Panc1 (cell line): ENCODE results near the gene WDR27. TPM values are rescaled to one million over a fixed set of nuclear protein-coding genes. Genes with fewer than 3 reads are reported as not detected.

Experiments
- ATAC-seq: fragments of 200-7000 bp; cut with Tn5 transposase; 2 replicates; pipeline ENCODE4 v1.9.1; 2020; ENCODE audit warnings: mild to moderate bottlenecking, moderate library complexity
- BruUV-seq: library from RNA; stranded (reverse); fragments of 400-500 nt; replicated peaks from 2 replicates; lab custom pipeline; 2021; lab: Mats Ljungman, UMichigan
- CTCF ChIA-PET: fragments of 300-600 bp; sonication (Branson Sonifier 250); formaldehyde crosslinking; loops from one replicate; lab custom pipeline; 2022; ENCODE audit warnings: antibody characterized with exemption; lab: Charles Lee
- POLR2A ChIA-PET: fragments of 300-600 bp; sonication (Branson Sonifier 250); formaldehyde crosslinking; loops from one replicate; lab custom pipeline; 2022; ENCODE audit warnings: antibody characterized with exemption; lab: Charles Lee
- DNase-seq: peaks from one replicate; pipeline ENCODE4 v3.0.0-alpha.2; 2010; ENCODE audit warnings: low read depth, low spot score
- H3K27ac ChIP-seq: 2 replicates; pipeline ENCODE4 v1.5.1; 2011; ENCODE audit warnings: mild to moderate bottlenecking, low read length, inconsistent platforms
- H3K27me3 ChIP-seq: fragments of 200-500 bp; sonication (Bioruptor generic); 2 replicates; pipeline ENCODE4 v1.6.0; 2014; ENCODE audit warnings: low read length, inconsistent platforms; ENCODE audit not compliant: control insufficient read depth, insufficient read depth
- H3K36me3 ChIP-seq: fragments of 200-500 bp; sonication (Bioruptor generic); 2 replicates; pipeline ENCODE4 v1.5.1; 2014; ENCODE audit warnings: inconsistent platforms, mild to moderate bottlenecking, low read length, moderate library complexity; ENCODE audit not compliant: control insufficient read depth, insufficient read depth
- H3K4me1 ChIP-seq: 2 replicates; pipeline ENCODE4 v1.5.1; 2011; ENCODE audit warnings: inconsistent platforms, mild to moderate bottlenecking, low read length, moderate library complexity; ENCODE audit not compliant: control insufficient read depth, insufficient read depth
- H3K4me3 ChIP-seq, 2 experiments: 2 replicates each; pipeline ENCODE4 v1.5.1; 2011 to 2012; ENCODE audit warnings: low read depth in 2 of 2, low read length in 2 of 2, mild to moderate bottlenecking in 2 of 2, inconsistent platforms in 1 of 2, moderate library complexity in 1 of 2
- H3K9me3 ChIP-seq: fragments of 200-500 bp; sonication (Bioruptor generic); 2 replicates; pipeline ENCODE4 v1.5.1; 2014; ENCODE audit warnings: low read depth, mild to moderate bottlenecking, inconsistent platforms, low read length, moderate library complexity; ENCODE audit not compliant: control insufficient read depth, insufficient read depth
- CTCF ChIP-seq: fragments of 450-650 bp; IDR thresholded peaks from 2 replicates; pipeline ENCODE4 v1.5.1; 2017; ENCODE audit warnings: mild to moderate bottlenecking
- POLR2AphosphoS5 ChIP-seq: IDR thresholded peaks from 2 replicates; pipeline ENCODE4 v1.6.1; 2012; ENCODE audit warnings: mild to moderate bottlenecking, low read depth, low read length, moderate library complexity
- REST ChIP-seq, 2 experiments: IDR thresholded peaks; 2 replicates each; pipeline ENCODE4 v1.6.1; 2011 to 2012; ENCODE audit warnings: low read depth in 2 of 2, control low read depth in 1 of 2, low read length in 1 of 2, mild to moderate bottlenecking in 1 of 2, moderate library complexity in 1 of 2; ENCODE audit not compliant: insufficient read depth in 1 of 2
- SIN3A ChIP-seq: IDR thresholded peaks from 2 replicates; pipeline ENCODE4 v1.6.1; 2012; ENCODE audit warnings: low read depth, mild to moderate bottlenecking, low read length, moderate library complexity, borderline replicate concordance; ENCODE audit not compliant: insufficient read depth
- TCF7L2 ChIP-seq: IDR thresholded peaks from 2 replicates; pipeline ENCODE4 v1.6.1; 2011; ENCODE audit warnings: mild to moderate bottlenecking, low read depth, low read length, inconsistent platforms
- in situ Hi-C: cut with HindIII; loops from 2 replicates; pipeline ENCODE4 v1.10.0; 2016; ENCODE audit warnings: low sequenced_read_pairs, low pct_unique_long_range_greater_than_20kb
- intact Hi-C: fragments of 100-400 bp; cut with micrococcal nuclease; formaldehyde crosslinking; loops from one replicate; pipeline ENCODE4 v1.10.0; 2022; ENCODE audit not compliant: unreplicated experiment
- total RNA-seq: library from RNA; stranded (reverse); gene quantifications from one replicate; pipeline ENCODE4 v1.2.1, GENCODE V29; 2021; ENCODE audit not compliant: unreplicated experiment

WDR27 gene
- total RNA-seq, 1 experiment from 2014 or later, result 56.3 TPM

GRCh38 chr6:169451065-169451838, 250.6 kb downstream of the WDR27 start:
- H3K4me1 ChIP-seq, result peaks cover 20% of the 10 kb centered on the region
- DNase-seq, result no peak
- CTCF ChIA-PET, result no interaction called here
- no peak for TF ChIP-seq REST (IDR thresholded peaks at IDR 0.05; ENCODE audit: insufficient read depth in 1 of 2, low read depth in 2 of 2, low read length in 1 of 2)
- TF ChIP-seq TCF7L2, result no peak
- no peak for TF ChIP-seq POLR2AphosphoS5
- no peaks in the 10 kb centered on the region for H3K27me3 ChIP-seq
- in situ Hi-C loops, result no loop called here
- ATAC-seq, result no peak
- peak overlapping the region; percentile 89 for H3K27ac ChIP-seq
- no TSS peak for BruUV-seq
- intact Hi-C loops, result no loop called here
- no peaks in the 10 kb centered on the region for H3K36me3 ChIP-seq
- POLR2A ChIA-PET, result no interaction called here
- peak overlapping the region in 1 of 2 experiments; percentile 52; a peak in 2 of 4 replicates for H3K4me3 ChIP-seq
- no peaks in the 10 kb centered on the region for H3K9me3 ChIP-seq

GRCh38 chr6:169450097-169450496, 251.7 kb downstream of the WDR27 start:
- TF ChIP-seq REST (IDR thresholded peaks at IDR 0.05; ENCODE audit: insufficient read depth in 1 of 2, low read depth in 2 of 2, low read length in 1 of 2), result no peak
- TF ChIP-seq POLR2AphosphoS5, result no peak
- TF ChIP-seq TCF7L2, result no peak
- no peak for TF ChIP-seq CTCF
- no peak for TF ChIP-seq SIN3A
- DNase-seq (no peak), ATAC-seq (peak; percentile 15; the same call in 1 of the 2 replicates)
- Histone ChIP-seq H3K27ac (no peak overlapping the region), H3K9me3 (no peaks in the 10 kb centered on the region), H3K27me3 (no peaks in the 10 kb centered on the region), H3K4me3 (no peak overlapping the region), H3K4me1 (peaks cover 20% of the 10 kb centered on the region), H3K36me3 (no peaks in the 10 kb centered on the region)
- ChIA-PET POLR2A (no interaction called here), CTCF (no interaction called here)
- in situ Hi-C loops (no loop called here), intact Hi-C loops (no loop called here)
- BruUV-seq, result no TSS peak
